ENCODE measurements around the gene CAMK2N2.

CAMK2N2 gene

DNA sequence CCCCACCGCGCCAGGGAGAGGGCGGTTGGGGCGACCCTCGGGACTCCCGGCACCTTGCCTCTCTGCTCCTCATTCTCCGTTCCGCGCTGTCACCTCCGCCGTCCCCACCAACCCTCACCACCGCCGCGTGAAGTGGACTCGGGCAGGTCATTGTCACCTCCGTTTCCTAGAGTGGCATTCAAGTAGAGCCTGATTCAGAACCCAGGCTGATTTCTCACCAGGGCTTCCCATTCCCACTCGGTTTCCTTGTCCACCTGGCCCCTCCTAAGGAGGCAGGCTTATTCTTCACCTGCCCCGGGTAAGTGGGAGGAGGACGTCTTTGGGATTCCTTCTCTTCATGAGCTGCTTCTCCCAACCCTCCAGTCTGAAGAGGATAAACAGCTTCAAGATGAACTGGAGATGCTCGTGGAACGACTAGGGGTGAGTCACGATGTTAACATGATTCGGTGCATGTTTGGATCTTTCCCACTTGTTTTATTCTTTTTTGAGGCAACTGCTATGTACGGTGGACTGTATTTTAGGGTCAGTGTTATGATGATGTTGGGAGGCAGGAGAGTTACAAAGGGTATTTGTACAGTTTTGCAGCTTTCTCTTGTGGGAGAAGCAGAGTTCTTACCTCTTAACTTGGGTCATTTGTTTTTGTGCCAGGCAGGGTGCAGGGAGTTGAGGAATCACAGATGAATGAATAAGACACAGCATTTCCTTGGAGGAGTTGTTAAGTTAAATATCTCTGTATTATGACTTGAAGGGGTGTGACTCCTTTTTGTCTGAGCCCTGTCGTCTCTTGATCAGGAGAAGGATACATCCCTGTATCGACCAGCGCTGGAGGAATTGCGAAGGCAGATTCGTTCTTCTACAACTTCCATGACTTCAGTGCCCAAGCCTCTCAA lies 38.4 kb upstream of the CAMK2N2 start:
- TF ChIP-seq, protein P1, sequence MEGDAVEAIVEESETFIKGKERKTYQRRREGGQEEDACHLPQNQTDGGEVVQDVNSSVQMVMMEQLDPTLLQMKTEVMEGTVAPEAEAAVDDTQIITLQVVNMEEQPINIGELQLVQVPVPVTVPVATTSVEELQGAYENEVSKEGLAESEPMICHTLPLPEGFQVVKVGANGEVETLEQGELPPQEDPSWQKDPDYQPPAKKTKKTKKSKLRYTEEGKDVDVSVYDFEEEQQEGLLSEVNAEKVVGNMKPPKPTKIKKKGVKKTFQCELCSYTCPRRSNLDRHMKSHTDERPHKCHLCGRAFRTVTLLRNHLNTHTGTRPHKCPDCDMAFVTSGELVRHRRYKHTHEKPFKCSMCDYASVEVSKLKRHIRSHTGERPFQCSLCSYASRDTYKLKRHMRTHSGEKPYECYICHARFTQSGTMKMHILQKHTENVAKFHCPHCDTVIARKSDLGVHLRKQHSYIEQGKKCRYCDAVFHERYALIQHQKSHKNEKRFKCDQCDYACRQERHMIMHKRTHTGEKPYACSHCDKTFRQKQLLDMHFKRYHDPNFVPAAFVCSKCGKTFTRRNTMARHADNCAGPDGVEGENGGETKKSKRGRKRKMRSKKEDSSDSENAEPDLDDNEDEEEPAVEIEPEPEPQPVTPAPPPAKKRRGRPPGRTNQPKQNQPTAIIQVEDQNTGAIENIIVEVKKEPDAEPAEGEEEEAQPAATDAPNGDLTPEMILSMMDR (IDR thresholded peaks at IDR 0.05) = no peak
- Histone ChIP-seq H3K4me3 (peak overlapping the region; percentile 99), H3K27ac (peak overlapping the region; percentile 55 to 94)
- DNase-seq (ENCODE audit: low spot score) = no peak

DNA sequence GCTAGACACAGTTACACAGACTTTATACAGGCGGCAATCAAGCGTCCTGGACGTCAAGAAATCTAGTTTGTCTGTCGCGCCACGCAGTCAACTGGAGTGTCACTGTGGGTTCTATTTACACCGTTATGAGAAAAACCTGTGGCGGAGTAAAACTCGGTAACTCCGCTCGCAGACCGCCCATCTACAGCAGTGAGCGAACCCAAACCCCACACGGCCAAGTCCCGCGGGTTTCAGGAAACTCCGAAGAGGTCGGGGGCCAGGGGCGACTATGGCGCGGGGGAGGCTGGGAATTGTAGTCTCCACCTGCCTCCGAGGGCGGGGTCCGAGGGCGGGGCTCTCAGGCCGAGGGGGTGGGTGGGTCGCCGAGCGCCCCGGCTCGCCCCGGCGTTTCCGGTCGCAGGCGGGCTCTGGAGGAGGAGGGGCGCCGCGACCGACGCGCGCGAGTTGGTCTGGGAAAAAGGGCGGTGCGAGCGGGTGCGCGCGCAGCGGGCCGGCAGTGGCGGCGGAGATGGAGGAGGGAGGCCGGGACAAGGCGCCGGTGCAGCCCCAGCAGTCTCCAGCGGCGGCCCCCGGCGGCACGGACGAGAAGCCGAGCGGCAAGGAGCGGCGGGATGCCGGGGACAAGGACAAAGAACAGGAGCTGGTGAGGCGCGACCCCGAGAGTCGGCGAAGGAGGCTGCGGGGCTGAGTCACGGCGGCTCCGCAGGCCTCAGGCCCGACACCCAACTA lies 37.6 kb upstream of the CAMK2N2 start, which contains the start of gene PSMD2:
PSMD2 (plus strand) TSS at position 483 of the 729 bp plus-strand sequence; CDS start at position 509, 26 bp downstream.
- TF ChIP-seq, protein P1 (IDR thresholded peaks at IDR 0.05) = no peak
- peak; percentile 98 for DNase-seq (ENCODE audit: low spot score)

DNA sequence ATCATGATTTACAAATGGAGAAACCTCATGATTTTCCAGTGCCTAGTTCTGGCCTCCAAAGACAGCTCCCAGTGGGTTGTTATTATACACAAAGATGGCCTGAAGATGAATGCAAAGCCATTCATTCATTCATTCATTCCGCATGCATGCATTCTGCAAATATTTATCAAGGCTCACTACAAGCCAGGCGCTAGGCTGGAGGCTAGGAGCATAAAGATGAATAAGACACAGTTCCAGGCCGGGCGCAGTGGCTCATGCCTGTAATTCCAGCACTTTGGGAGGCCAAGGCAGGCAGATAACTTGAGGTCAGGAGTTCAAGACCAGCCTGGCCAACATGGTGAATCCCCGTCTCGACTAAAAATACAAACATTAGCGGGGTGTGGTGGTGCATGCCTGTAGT lies 35.3 kb upstream of the CAMK2N2 start:
- H3K27ac ChIP-seq = no peak overlapping the region
- DNase-seq (ENCODE audit: low spot score) = no peak
- TF ChIP-seq, protein P1 (IDR thresholded peaks at IDR 0.05) = no peak
- H3K4me3 ChIP-seq = no peak overlapping the region

More for the DNA sequence above, 37.6 kb upstream of the CAMK2N2 start, which contains the start of gene PSMD2:
- H3K27ac ChIP-seq = peak within 1 kb of the TSS; percentile 74 to 94
- H3K4me3 ChIP-seq = peak within 1 kb of the TSS; percentile 99

DNA sequence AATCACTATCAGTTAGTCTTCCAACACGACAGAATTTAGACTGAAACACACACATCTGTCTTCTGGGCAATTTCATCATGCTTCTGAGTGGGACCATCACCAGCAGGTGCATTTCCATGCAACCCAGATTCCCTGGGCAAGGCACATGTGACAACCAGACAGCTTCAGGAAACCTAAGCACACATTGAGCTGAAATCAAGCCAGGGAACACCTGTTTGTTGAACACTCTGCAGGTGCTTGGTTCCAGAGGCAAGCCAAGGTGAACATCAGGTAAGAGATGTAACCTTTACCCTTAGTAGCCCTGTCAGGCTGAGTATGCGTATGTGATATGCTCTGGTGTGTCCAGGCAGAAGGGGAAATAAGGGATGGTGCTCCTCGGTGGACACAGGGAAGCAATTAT lies 34.4 kb upstream of the CAMK2N2 start:
- Histone ChIP-seq H3K4me3 (no peak overlapping the region), H3K27ac (no peak overlapping the region)
- DNase-seq (ENCODE audit: low spot score) = no peak
- TF ChIP-seq, protein P1 (IDR thresholded peaks at IDR 0.05) = no peak

DNA sequence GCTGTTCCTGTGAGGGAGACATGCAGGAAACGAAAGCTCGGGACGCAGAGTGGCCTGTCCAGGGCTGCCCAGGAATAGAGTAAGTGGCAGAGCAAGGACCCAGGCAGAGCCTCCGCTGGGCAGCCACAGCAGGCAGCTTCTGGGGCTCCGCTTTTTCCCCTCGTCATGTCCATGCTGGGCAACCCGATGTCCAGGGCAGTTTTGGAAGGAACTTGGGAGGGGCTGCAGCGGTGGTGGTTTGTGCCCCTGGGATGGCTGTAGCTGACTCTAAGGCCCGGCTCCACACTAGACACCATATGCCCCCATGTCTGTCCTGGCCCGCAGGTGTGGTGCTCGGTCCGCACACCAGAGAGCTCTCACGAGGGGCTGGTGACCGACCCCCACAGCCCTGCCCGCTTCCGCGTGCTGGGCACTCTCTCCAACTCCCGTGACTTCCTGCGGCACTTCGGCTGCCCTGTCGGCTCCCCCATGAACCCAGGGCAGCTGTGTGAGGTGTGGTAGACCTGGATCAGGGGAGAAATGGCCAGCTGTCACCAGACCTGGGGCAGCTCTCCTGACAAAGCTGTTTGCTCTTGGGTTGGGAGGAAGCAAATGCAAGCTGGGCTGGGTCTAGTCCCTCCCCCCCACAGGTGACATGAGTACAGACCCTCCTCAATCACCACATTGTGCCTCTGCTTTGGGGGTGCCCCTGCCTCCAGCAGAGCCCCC lies 30.5 kb upstream of the CAMK2N2 start:
- TF ChIP-seq, protein P1 (IDR thresholded peaks at IDR 0.05) = no peak
- DNase-seq (ENCODE audit: low spot score) = no peak
- H3K4me3 ChIP-seq = no peak overlapping the region
- H3K27ac ChIP-seq = no peak overlapping the region

DNA sequence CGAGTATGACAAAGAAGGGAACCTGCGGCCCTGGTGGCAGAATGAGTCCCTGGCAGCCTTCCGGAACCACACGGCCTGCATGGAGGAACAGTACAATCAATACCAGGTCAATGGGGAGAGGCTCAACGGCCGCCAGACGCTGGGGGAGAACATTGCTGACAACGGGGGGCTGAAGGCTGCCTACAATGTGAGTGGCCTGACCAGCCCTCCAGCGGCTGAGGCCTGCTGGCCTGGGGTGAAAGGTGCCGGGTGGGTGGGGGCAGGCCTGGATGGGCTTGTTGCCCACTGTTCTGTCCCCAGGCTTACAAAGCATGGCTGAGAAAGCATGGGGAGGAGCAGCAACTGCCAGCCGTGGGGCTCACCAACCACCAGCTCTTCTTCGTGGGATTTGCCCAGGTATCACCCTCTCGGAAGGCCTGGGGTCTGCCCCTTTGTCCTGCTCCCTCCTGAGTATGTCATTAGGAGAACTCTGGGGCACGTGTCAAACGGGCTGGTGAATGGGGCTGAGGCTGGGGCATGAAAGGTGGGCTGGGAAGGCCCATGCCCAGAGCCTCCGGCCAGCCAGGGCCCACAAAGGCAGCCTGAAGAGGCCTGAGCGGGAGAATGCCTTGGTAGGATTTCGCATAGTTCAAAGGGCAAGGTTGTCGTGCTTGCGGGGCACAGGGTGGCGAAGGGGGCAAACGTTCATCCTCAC lies 29.8 kb upstream of the CAMK2N2 start:
- Histone ChIP-seq H3K27ac (no peak overlapping the region), H3K4me3 (no peak overlapping the region)
- TF ChIP-seq, protein P1 (IDR thresholded peaks at IDR 0.05) = no peak
- DNase-seq (ENCODE audit: low spot score) = no peak
